SH-SY5Y (cell line): ENCODE measurements around the gene MCOLN2.

ENCODE experiments used
- GATA2 ChIP-seq: IDR thresholded peaks from 2 replicates; pipeline ENCODE4 v1.6.1; 2011; ENCODE audit warnings: mild to moderate bottlenecking, low read depth, low read length
- GATA3 ChIP-seq: IDR thresholded peaks from 2 replicates; pipeline ENCODE4 v1.6.1; 2011; ENCODE audit warnings: low read depth, mild to moderate bottlenecking, low read length, moderate library complexity

DNA sequence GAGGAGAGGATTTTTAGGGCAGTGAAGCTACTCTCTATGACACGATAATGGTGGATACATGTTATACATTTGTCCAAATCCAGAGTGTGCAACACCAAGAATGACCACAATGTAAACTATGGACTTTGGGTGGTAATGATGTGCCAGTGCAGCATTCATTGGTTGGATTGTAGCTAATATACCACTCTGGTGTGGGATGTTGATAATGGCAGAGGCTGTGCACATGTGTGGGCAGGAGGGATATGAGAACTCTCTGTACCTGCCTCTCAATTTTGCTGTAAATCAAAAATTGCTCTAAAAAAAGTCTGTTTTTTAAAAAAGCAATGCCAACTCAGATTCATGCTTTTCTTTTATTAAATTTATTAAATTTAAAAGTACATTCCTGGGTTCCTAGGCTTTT lies 76.8 kb downstream of the MCOLN2 start:
- TF ChIP-seq GATA2 (no peak), GATA3 (no peak)
